Measurements from ENCODE around the gene OR52B6. TPM values are rescaled to one million over a fixed set of nuclear protein-coding genes. Genes with fewer than 3 reads are reported as not detected.

OR52B6 gene
- total and polyA plus RNA-seq, 2 of the 13 experiments (the other 11 are each of a cell fraction or from before 2014, with no cell fraction given): not detected

DNA sequence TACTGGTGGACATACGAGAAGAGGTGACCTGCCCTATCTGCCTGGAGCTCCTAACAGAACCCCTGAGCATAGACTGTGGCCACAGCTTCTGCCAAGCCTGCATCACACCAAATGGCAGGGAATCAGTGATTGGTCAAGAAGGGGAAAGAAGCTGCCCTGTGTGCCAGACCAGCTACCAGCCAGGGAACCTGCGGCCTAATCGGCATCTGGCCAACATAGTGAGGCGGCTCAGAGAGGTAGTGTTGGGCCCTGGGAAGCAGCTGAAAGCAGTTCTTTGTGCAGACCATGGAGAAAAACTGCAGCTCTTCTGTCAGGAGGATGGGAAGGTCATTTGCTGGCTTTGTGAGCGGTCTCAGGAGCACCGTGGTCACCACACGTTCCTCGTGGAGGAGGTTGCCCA lies 22.6 kb downstream of the OR52B6 start:
- Histone ChIP-seq H3K9me3 (ENCODE audit: low read length) (no peaks in the 10 kb centered on the region), H3K4me3 (replicated peaks in 1 of 3; ENCODE audit: insufficient read depth in 1 of 3, low read depth in 2 of 3, low read length in 3 of 3) (no peak overlapping the region), H3K4me1 (ENCODE audit: insufficient read depth, low read length) (no peaks in the 10 kb centered on the region), H4K20me1 (ENCODE audit: insufficient read depth, low read length) (no peaks in the 10 kb centered on the region), H3K36me3 (replicated peaks in 1 of 2; ENCODE audit: control insufficient read depth in 1 of 2, insufficient read depth in 2 of 2, low read length in 2 of 2) (no peaks in the 10 kb centered on the region), H3K27me3 (ENCODE audit: control insufficient read depth in 1 of 2, insufficient read depth in 2 of 2, low read length in 2 of 2) (0 out of 5 replicates have a peak, but pooled peaks cover 0 to 4% of the 10 kb centered on the region in 2 experiments), H2AFZ (ENCODE audit: low read length) (no peak overlapping the region), H3K9ac (ENCODE audit: insufficient read depth, low read depth, low read length) (no peak overlapping the region), H3K27ac (ENCODE audit: extremely low read length, insufficient read depth, low read length) (no peak overlapping the region), H3K4me2 (ENCODE audit: low read depth, low read length) (no peak overlapping the region), H3K79me2 (ENCODE audit: insufficient read depth, low read length) (no peaks in the 10 kb centered on the region)
- DNase-seq (ENCODE audit: low spot score) (no peak), FAIRE-seq (no peak), ATAC-seq (no peak)
- intact Hi-C loops (cut with micrococcal nuclease; ENCODE audit: unreplicated experiment) (no loop called here), in situ Hi-C loops (cut with HindIII; ENCODE audit: extremely low pct_ligation_motif_present, low pct_unique_long_range_greater_than_20kb) (loop anchor here (5.0 kb wide), 1 partner anchor 204 kb away; the partner anchor contains the start of gene OR52N2)
- WGBS (ENCODE audit: low lambda C conversion rate): 20% methylated on average over 8 of the region's 8 CpGs
- TF ChIP-seq ZNF816 (CRISPR knock-in tag; IDR thresholded peaks at IDR 0.05; ENCODE audit: borderline replicate concordance) (no peak), TOPORS (CRISPR knock-in tag; IDR thresholded peaks at IDR 0.05) (no peak), NCOA2 (CRISPR knock-in tag; IDR thresholded peaks at IDR 0.05) (no peak), KLF6 (CRISPR knock-in tag; IDR thresholded peaks at IDR 0.05) (no peak)
- ChIA-PET POLR2A (no interaction called here), CTCF (ENCODE audit: low intra/inter-chr PET ratio, low total read pairs) (no interaction called here)
- no TSS peak for BruUV-seq (replicated peaks)

- Histone ChIP-seq H3K4me3 (replicated peaks in 1 of 3; ENCODE audit: insufficient read depth in 1 of 3, low read depth in 2 of 3, low read length in 3 of 3) (no peak overlapping the region), H3K36me3 (replicated peaks in 1 of 2; ENCODE audit: control insufficient read depth in 1 of 2, insufficient read depth in 2 of 2, low read length in 2 of 2) (no peaks in the 10 kb centered on the region), H3K4me1 (ENCODE audit: insufficient read depth, low read length) (no peaks in the 10 kb centered on the region), H3K9me3 (ENCODE audit: low read length) (no peaks in the 10 kb centered on the region), H3K9ac (ENCODE audit: insufficient read depth, low read depth, low read length) (no peak overlapping the region), H3K27ac (ENCODE audit: extremely low read length, insufficient read depth, low read length) (no peak overlapping the region), H2AFZ (ENCODE audit: low read length) (no peak overlapping the region), H3K27me3 (ENCODE audit: control insufficient read depth in 1 of 2, insufficient read depth in 2 of 2, low read length in 2 of 2) (peaks cover 1 to 3% of the 10 kb centered on the region in 2 experiments; a peak in 1 of 5 replicates), H3K4me2 (ENCODE audit: low read depth, low read length) (no peak overlapping the region), H3K79me2 (ENCODE audit: insufficient read depth, low read length) (no peaks in the 10 kb centered on the region), H4K20me1 (ENCODE audit: insufficient read depth, low read length) (no peaks in the 10 kb centered on the region)
- in situ Hi-C loops (cut with HindIII; ENCODE audit: extremely low pct_ligation_motif_present, low pct_unique_long_range_greater_than_20kb): loop anchor here (5.0 kb wide), 1 partner anchor 202 kb away; the partner anchor contains the start of gene OR52N2
- intact Hi-C loops (cut with micrococcal nuclease; ENCODE audit: unreplicated experiment): no loop called here
- POLR2A ChIA-PET: no interaction called here
- 0% methylated on average over 4 of the region's 4 CpGs for WGBS (ENCODE audit: low lambda C conversion rate)
- CTCF ChIA-PET (ENCODE audit: low intra/inter-chr PET ratio, low total read pairs): no interaction called here
- ATAC-seq: no peak
- no peak for FAIRE-seq
- DNase-seq (ENCODE audit: low spot score): no peak
- no TSS peak for BruUV-seq (replicated peaks)
- TF ChIP-seq NFAT5 (CRISPR knock-in tag; IDR thresholded peaks at IDR 0.05) (no peak), SP1 (IDR thresholded peaks at IDR 0.05) (no peak), SP1 (CRISPR knock-in tag; IDR thresholded peaks at IDR 0.05) (no peak), ZNF225 (CRISPR knock-in tag; IDR thresholded peaks at IDR 0.05) (no peak), ZNF230 (CRISPR knock-in tag; IDR thresholded peaks at IDR 0.05) (no peak), ZNF326 (CRISPR knock-in tag; IDR thresholded peaks at IDR 0.05; ENCODE audit: borderline replicate concordance) (no peak), ZSCAN29 (CRISPR knock-in tag; conservative IDR thresholded peaks at IDR 0.05) (no peak), TMF1 (CRISPR knock-in tag; IDR thresholded peaks at IDR 0.05; ENCODE audit: low read depth) (no peak), MXD1 (CRISPR knock-in tag; IDR thresholded peaks at IDR 0.05) (no peak), JUND (CRISPR knock-in tag; IDR thresholded peaks at IDR 0.05) (no peak), SSRP1 (CRISPR knock-in tag; IDR thresholded peaks at IDR 0.05) (no peak)
These were observed 24.2 kb downstream of the OR52B6 start for GRCh38 chr11:5604896-5605295.
